Posterior vena cava (tissue), 2 donors: ENCODE data around the gene MAT2A. TPM values are rescaled to one million over a fixed set of nuclear protein-coding genes. Genes with fewer than 3 reads are reported as not detected.
A peak's percentile ranks its signal among the peaks of the same experiment; 100 is the strongest.

Experiments used
- DNase-seq: peaks from one replicate; pipeline ENCODE4 v3.0.0-alpha.2; 2020; ENCODE audit warnings: low spot score
- intact Hi-C, 2 donors: fragments of 100-400 bp; cut with DNase I; formaldehyde crosslinking; loops; one replicate each; pipeline versions ENCODE4 v1.14.1 to v1.14.2; 2022 to 2023
- long read RNA-seq, 2 donors: library from polyadenylated mRNA; unstranded; transcript quantifications; one replicate each; pipeline ENCODE4 v2.0.0, GENCODE V29; 2020 to 2021
- total RNA-seq, 2 donors: library from RNA; stranded (reverse); fragmentation: NEBNext Ultra II Directional; extraction: Animal tissue kit (Norgen Biotek cat#: 25700); gene quantifications; one replicate each; pipeline ENCODE4 v1.2.1, GENCODE V29; 2021
- donor health status: DM: yes; HTN: yes; CAD: no.
- donor health status: DM: yes; HTN: yes; CAD: no.

Gene MAT2A
- total RNA-seq = 100 to 1,000 TPM; 233 to 277 TPM
- long read RNA-seq, donor 1, transcript MAT2A-201 (9 exons, 2,819 nt) = major isoform, 29 of 53 reads
- long read RNA-seq, donor 1, partial matches to known transcripts = 12 of 53 reads
- long read RNA-seq, donor 1, other reads (novel, unspliced or antisense) = 11 of 53 reads
- long read RNA-seq, donor 2, transcript MAT2A-201 (9 exons, 2,819 nt) = major isoform, 224 of 283 reads
- long read RNA-seq, donor 2, partial matches to known transcripts = 18 of 283 reads
- long read RNA-seq, donor 2, other reads (novel, unspliced or antisense) = 41 of 283 reads

GRCh38 chr2:85538507-85539360 lies at the start of gene MAT2A:
MAT2A (plus strand) TSS chr2:85539168; CDS start chr2:85539288, 120 bp downstream.
- intact Hi-C loops = no loop called here
- DNase-seq = peak; percentile 98

DNA sequence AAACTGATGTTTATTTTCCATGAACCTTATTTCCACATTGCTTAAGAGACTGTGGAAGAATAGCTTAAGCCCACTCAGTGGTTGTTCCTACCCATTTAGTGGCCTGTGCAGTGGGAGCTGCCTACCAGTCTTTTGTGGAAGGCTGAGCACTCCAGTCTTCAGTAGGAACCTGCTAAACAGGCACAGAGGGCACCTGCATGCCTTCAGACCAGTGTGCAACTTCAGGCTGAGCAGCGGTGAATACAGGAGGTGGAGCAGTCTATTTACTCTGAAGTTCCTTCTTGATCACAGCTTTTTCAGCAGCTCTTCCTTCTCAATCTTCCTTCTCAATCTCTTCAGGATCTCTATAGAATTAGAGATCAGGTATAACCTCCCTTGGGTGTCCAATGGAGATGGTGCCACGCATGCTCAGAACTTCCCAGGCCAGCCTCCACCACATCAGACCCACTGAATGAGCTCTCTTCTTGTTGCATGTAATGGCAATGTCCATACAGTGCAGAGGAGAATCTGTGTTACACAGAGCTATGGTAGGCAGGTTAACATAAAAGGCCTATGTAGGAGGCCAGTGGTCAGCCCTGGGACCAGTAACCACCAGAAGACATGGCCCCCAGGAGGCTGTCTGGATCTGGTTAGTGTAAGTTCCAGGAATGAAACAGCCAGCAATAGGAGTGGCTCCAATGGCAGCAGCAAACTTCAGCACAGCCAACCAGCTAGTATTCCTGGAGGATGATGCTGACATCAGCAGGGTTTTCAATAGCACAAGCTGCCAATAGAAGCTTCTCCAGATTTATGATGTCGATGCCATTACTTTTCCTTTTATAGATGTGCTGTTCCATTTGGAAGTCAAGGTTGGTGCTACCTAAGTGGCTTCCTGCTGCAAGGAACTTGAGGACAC lies 47.9 kb upstream of the MAT2A start:
- intact Hi-C loops = no loop called here
- no peak for DNase-seq

DNA sequence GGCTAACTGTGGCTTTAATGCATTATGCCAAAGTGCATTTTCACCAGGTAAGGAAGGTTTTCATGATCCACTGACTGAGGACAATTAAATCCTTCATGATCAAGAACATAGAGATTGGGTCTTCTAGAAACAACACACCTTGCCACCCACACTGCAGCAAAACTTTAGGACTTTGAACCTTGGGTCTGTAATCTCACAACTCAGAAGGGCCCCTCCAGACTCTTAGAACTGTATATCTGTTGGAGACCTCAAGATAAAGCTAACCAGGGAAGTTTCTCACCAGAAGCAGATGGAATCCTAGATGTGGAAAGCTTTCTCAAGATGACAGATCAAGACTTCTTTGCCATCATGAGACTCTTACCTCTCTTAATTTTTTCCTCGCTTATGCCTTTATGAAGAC lies 42.5 kb upstream of the MAT2A start:
- intact Hi-C loops = no loop called here
- DNase-seq = no peak

GRCh38 chr2:85497944-85498630 lies 40.9 kb upstream of the MAT2A start:
- no peak for DNase-seq
- intact Hi-C loops = no loop called here

GRCh38 chr2:85501248-85501647 lies 37.7 kb upstream of the MAT2A start:
- no peak for DNase-seq
- intact Hi-C loops = no loop called here

- DNase-seq = no peak
- intact Hi-C loops = no loop called here
These were observed 36.2 kb upstream of the MAT2A start for GRCh38 chr2:85502720-85503119.

- intact Hi-C loops = no loop called here
These were observed 35.7 kb upstream of the MAT2A start for GRCh38 chr2:85503168-85503850.

GRCh38 chr2:85503851-85504777 lies 34.9 kb upstream of the MAT2A start:
- intact Hi-C loops = no loop called here
- DNase-seq = no peak

More at GRCh38 chr2:85503168-85503850, 35.7 kb upstream of the MAT2A start:
- no peak for DNase-seq

- DNase-seq = peak; percentile 84
- intact Hi-C loops = no loop called here
These were observed 34.1 kb upstream of the MAT2A start for GRCh38 chr2:85504778-85505261.

DNA sequence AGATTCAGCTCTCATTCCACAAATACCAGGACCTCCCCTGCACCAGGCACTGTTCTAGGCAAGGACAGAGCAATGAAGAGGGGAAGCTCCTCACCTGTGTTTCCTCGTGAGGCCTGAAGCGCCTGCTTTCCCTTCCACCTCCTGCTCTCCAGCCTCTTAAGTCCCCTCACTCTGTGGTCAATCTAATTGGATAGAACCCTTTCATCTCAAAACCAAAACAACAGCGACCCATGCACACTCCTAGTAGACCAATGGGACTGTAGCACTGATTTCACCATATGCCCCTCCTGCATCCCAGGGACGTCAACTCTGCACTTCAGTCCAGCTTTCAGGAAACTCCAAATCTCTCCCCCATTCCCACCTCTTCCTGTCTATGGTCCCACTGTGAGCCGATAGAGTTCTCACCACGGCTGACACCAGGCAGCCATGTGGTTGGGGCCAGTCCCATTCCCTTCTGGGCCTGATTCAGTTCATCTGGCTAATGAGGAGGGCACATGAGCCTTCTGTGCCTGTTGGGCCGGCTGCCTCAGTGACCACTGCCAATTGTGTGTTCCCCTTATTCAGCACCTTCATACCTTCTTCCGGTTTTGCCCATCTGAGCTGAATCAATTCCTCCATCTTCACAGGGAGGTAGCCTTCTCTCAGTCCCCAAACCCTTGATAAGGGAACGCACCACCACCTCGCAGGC lies 33.3 kb upstream of the MAT2A start:
- intact Hi-C loops = no loop called here
- DNase-seq = no peak

GRCh38 chr2:85506768-85507181 lies 32.2 kb upstream of the MAT2A start:
- intact Hi-C loops = loop anchor here in 1 of 2 donors (1.0 kb wide), 1 partner anchor 46 kb away; no protein-coding TSS in a partner anchor
- no peak for DNase-seq

DNA sequence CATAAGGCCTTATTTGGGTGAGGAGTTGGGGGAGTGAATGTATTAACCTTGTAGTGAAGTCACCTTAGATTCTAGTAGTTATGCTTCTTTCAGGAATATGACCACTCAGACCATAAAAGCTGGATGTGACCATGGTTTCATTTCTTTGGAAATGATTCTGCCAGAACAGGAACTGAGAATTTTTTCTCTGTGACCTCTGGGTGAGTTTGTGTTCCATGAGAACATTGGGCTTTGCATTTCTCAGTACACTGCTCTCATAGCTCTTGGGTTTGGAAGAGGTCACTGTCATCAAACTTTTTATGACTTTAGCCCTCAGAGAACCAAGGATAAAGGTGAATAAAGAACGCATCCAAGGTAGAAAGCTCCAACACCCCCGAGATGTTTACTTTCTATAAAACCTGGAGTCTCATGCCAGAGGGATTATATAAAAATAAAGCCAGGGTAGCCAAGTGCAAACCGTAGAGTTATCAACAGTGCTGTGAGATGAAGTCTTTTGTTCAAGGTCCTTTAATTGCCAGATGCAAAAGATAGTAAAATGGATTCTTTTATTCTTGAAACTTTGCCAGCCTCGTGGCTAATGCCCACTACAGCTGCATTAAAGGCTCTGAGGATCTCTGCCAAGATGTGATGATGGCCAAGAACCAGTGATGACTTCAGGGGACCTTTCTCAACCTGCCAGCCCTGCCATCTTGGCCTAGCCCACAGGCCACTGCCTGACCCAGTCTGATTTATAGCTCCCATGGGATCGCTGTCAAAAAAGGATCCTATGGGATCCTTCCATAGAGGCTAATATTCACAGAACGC lies 27.8 kb upstream of the MAT2A start:
- intact Hi-C loops = no loop called here
- DNase-seq = no peak

DNA sequence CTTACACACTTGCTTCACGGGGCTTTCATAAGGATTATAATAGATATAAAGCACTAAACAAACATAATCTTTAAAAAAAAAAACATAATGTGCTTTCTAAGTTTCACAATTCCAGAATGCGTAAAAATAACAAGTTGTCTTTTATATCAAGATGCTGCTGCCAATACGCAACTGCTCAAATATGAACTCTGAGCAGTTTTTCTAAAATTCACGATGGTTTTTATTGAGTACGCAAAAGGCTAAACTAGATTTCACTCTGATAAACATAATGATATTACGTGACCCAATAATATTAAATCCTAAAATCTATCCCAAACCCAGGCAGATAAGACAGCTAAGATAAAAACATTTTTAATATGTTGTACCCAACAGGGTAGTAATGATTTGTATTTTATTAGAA lies 24.6 kb upstream of the MAT2A start:
- no peak for DNase-seq
- intact Hi-C loops = no loop called here

DNA sequence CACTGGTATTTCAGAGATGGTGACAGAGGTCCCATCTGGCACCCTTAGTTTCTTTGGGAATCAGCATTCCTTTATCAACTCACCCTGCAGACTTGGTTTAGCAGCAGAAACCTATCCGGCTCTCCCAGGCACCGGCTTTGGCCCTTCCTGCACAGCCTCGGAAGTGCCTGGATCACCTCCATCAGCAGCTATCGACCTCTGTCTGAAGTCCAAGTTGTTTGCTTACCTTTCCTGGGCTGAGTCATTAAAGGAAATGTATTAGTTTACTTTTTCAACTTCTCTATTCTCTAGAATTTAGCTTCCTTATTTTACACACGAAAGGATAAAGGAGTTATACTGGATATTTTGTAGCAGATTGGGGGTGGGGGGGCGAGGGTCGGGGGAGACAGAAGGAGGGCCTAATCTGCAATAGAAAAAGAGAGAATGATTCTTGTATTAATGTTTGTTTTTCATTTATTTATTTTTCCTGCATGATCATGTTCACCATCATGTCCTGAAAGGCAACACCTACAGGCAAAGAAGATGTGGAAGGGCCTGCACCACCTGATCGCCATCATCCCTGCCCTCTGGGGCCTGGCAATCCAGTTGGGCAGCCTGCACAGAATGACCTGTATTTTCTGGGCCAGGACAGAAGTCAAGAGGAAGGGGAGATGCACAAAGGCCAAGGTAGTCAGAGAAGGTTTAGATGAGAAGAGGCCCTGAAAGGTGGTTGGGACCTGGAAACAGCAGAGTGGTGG lies 22.1 kb upstream of the MAT2A start:
- DNase-seq = no peak
- intact Hi-C loops = no loop called here

DNA sequence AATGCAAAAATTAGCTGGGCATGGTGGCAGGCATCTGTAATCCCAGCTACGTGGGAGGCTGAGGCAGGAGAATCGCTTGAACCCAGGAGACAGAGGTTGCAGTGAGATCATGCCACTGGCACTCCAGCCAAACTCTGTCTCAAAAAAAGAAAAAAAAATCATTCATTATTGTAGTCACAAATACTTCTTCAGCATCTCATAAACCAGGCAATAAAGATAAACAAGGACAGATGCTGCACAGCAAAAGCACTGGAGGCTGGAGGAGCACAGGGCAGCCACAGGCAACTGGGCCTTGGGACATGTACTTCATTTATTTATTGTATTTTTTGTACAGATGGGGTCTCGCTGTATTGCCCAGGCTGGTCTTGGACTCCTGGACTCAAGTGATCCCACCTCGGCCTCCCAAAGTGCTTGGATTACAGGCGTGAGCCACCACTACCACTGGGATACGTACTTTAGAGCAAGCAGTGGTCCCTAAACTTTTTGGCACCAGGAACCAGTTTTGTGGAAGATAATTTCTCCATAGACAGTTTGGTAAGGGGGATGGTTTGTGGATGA lies 16.8 kb upstream of the MAT2A start:
- DNase-seq = no peak
- intact Hi-C loops = no loop called here
